Hematopoietic multipotent progenitor cell treated with erythropoietin and hydrocortisone succinate and interleukin-3 and kit ligand, for 17 days (in vitro differentiated cells): ENCODE measurements around the gene AFAP1L2.

ENCODE experiments used
- DNase-seq: peaks from one replicate; pipeline ENCODE4 v3.0.0-alpha.2; 2015; ENCODE audit warnings: low spot score

The AFAP1L2 gene

GRCh38 chr10:114290038-114290437 is 114.3 kb downstream of the AFAP1L2 start:
- no peak for DNase-seq

GRCh38 chr10:114289096-114289436 is 115.2 kb downstream of the AFAP1L2 start:
- no peak for DNase-seq

DNA sequence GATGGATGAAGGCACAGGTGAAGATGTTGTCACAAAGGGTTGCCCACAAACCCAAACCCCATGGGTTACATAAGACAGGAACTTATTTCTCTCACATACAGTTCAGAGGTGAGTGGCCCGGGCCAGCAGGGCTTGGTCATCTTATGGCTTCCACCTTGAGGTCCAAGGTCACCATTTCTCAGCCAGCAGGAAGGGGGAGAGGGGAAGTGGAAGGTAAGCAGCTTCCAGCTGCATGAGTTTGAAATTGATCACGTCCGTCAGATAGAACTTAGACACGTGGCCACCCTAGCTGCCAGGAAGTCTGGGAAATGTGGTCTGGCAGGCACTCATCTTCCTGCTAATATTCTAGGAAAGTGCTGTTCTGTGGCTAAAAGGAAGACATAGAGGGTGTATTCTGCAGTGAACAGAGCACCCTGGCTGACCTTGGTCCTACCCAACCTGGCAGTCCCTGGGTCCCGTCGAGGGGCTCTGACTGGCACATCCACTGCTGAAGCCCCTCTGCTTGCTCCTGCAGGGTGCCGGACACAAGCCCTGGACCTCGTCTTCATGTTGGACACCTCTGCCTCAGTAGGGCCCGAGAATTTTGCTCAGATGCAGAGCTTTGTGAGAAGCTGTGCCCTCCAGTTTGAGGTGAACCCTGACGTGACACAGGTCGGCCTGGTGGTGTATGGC is 115.7 kb downstream of the AFAP1L2 start:
- DNase-seq = no peak

DNA sequence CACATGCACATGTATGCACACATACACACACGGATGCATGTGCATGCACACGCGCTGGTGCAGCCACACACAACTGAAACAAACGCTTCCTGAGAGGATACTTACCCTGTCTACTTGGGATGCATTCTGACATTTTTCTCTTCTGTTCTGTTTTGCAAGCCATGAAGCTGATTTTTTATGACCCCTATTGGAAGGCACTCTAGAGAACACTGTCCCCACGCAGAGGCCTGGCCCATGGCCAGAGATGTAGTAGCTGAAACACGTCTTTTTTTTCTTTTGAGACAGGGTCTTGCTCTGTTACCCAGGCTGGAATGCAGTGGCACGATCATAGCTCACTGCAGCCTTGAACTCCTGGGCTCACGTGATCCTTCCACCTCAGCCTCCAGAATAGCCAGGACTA is 117.4 kb downstream of the AFAP1L2 start:
- no peak for DNase-seq

- DNase-seq = no peak
Measured at GRCh38 chr10:114285961-114286441, 118.3 kb downstream of the AFAP1L2 start.

DNA sequence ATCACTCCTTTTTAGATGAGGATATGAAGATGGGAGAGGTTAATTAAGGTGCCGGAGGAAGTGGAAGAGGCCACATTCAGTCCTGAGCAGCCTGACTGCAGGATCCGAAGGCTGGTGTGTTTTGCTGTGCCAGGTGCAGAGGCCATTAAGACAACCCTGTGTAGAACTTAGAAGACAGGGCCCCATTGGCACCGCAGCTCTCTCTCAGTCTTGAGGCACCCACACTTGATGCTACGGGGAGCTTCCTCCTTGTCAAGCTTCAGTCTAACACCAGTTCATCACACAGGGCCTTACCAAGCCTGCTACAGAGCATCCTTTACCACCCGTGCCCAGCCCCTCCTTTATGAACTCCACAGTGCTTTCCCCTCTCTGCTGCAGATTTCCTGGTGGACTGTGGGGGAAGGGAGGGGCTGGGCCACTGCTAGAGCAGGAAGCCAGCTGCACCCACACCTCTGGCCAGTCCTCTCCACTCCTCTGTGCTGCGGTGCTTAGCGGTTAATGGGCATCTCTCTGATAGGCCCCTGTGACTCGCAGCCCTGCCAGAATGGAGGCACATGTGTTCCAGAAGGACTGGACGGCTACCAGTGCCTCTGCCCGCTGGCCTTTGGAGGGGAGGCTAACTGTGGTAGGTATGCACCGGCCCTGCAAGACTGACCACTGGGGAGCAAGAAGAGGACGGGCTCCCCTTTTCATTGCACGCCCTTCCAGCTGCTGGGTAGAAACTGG is 119.8 kb downstream of the AFAP1L2 start:
- no peak for DNase-seq

DNA sequence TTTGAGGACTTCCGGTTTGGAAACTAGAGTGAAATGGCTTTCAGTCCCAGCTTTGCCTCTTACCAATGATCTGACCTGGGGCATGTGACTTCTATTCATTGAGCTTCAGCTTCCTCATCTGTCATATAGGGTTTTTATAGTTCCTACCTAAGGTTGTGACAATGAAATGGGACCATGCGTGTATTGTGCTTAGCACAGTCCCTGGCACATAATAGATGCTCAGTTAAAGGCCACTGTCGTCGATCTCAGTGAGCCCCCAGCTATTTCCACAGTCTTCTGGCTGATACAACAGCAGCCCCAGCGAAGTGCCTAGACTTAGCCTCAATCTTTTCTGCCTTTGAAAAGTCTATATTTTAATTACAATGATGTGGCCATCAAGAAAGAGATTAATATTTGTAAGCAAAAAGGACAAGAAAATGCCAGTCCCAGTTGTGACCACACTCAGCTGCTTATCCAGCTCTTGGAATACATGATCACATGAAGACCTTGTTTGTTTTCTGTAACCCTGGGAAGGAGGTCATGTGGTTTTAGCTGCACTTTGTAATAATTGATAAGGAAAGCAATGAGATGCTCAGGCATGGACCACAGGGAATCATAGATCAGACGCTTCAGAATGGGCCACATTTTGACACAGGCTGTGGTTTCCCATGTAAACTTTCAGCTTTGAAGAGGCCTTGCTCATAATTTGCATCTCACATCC is 120.6 kb downstream of the AFAP1L2 start:
- DNase-seq = no peak

DNA sequence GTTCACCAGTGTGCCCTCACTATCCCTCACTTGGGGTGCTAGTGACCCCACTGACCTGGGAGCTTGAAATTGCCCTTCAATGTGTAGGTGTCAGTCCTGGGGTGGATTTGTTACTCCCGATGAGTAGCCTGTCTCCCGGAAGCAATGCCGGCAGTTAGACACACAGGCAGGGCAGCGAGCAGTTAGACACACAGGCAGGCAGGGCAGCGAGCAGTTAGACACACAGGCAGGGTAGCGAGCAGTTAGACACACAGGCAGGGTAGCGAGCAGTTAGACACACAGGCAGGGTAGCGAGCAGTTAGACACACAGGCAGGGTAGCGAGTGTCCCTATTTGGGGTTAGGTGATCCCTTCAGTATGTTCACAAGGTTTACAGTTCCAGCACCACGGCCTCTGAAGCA is 121.2 kb downstream of the AFAP1L2 start:
- no peak for DNase-seq

DNA sequence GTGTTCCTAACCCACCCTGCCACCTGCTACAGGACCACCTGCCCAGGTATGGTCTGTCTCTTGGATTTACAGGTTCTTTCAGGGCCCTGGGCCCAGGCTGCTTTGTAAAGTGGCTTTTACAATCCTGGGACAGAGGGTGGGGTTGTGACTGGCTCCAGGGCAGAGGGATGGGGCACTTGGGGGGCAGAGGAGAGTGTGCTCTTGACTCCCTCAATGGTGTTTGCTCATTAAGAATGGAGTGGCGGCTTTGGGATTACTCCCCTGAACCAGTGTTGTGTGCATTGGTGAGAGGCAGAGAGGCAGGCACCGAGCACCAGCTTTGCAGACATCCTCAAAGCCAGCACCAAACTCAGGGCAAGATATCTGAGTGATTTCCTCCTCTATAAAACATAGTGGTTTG is 121.8 kb downstream of the AFAP1L2 start:
- no peak for DNase-seq

DNA sequence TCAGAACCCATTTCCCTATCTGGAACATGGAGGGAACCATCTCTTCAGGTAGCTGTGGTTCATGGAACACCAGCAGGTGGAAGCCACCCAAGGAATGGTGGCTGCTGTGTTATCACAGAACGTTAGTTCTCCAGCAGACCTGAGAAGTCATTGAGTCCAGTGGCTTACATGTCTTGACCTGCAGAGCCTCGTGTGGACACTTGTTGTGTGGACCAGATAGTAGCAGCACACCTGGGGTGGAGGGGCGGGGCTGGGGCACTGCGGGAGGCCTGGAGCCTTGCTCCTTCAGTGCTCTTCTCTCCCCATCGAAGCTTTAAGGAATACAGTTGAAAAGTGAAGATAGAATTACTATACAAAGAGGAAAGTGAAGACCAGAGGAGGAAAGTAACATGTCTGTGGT is 122.8 kb downstream of the AFAP1L2 start:
- DNase-seq = no peak

DNA sequence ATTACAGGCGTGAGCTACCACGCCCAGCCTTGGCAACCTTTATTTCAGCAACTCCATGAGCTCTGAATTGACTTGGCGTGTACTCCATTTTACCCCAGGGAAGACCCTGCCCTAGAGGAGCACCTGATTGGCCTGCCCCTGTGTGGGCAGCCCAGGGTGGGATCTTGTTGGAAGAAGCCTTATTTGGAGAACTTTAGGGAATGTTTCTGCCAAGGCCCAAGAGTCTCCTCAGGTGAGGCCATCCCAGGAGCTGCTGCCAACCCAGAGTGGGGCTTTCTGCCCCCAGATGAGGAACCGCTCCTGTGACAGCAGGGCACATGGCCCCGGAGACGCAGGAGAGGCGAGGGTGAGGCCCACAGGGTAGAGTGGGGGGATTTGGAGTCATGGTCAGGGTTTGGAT is 123.3 kb downstream of the AFAP1L2 start:
- DNase-seq = no peak

DNA sequence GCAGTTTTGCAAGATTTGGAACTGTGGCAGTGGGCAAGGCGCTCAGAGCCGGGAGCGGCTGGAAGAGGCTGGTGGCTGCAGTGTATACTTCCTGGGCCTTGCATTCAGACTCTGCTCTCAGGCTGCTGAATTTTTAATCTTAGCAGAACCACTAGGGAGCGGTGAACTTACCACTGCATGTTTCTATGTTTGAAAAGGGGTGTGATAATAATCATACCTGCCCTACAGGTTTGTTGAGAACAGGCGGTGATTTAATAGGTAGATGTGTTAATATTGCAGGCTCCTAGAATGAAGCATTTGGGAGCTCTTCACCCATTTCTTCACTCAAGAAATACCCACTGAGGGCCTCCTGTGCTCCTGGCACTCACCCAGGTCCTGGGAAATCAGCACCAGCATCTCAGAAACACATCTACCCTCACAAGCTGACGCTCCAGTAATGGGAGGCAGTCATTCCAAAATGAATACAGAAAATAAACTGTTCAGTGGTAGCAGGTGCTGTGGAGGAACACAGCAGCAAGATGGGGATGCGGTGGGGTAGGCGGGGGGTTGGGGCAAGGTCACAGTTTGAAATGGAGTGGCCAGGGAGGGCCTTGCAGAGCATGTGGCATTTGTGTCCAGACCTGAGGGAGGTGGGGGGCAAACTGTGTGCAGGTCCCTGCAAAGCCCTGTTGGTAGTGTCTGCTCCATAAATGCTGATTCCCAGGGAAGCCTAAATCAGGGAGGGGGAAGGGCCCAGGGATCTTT is 124.2 kb downstream of the AFAP1L2 start:
- no peak for DNase-seq

- DNase-seq = no peak
Measured at GRCh38 chr10:114279289-114279688, 125.0 kb downstream of the AFAP1L2 start.

DNA sequence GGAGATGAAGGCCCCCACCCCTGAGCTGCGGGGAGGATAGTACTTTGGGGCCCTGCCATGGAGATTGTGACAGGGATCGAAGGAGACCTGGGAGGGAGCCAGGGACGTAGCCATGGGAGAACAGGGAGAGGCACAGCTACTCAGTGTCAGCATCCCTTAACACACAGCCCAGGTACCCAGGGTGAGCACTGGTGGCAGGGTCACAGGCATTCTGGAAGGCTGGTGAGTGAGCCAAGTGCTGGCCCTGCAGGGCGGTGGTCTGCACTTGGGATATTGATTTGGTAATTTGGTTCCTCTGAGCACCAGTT is 125.5 kb downstream of the AFAP1L2 start:
- no peak for DNase-seq

- DNase-seq = no peak
Measured at GRCh38 chr10:114278140-114278883, 126.0 kb downstream of the AFAP1L2 start.

GRCh38 chr10:114276671-114277070 is 127.6 kb downstream of the AFAP1L2 start:
- no peak for DNase-seq

GRCh38 chr10:114276066-114276465 is 128.2 kb downstream of the AFAP1L2 start:
- DNase-seq = no peak

GRCh38 chr10:114274616-114275453 is 129.5 kb downstream of the AFAP1L2 start:
- no peak for DNase-seq

DNA sequence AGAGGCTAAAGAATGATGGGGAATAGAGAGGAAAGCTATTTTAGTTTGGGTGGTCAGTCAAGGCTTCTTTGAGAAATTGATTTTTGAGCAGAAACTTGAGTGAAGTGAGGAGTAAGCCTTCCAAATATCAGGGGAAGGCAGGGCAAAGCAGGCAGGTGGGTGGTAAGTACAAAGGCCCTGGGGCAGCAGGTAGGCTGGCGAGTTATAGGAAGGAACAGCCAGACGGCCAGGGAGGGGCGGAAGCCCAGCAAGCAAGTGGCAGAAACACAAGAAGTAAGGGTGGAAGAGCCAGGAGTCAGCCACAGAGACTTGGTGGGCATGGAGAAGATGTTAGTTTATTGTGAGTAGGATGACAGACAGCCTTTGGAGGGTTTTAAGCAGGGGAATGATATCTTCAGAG is 130.4 kb downstream of the AFAP1L2 start:
- DNase-seq = no peak

DNA sequence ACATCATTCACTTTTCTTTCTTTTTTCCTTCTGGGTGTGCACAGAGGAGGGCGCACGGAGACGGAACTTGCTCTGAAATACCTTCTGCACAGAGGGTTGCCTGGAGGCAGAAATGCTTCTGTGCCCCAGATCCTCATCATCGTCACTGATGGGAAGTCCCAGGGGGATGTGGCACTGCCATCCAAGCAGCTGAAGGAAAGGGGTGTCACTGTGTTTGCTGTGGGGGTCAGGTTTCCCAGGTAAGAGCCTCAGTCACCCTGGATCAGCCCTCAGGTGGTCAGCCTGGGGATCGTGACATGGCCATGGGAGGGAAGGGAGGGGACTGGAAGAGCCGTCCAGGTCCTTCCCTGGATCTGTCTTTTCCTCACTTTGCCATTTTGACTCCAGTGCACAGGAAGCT is 131.6 kb downstream of the AFAP1L2 start:
- no peak for DNase-seq

DNA sequence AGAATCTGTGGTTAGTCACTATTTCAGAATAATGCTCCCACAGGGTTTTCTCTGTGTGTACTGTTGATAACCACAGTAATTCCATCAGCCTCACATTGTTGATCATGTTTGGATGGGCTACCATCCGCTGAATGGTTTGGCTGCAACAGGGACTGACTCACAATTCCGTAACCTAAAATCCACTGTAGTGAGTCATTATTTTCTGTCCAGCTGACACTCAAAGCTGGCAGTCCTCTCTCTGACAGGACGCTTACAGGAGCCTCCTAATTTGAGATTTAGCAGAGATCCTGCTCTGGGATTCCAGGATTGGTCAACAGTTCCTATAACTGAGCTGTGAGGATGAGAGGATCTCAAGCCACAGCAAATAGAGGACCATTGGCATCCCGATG is 132.5 kb downstream of the AFAP1L2 start:
- no peak for DNase-seq
